ENCODE data around the gene SH3BP4. TPM values are rescaled to one million over a fixed set of nuclear protein-coding genes. Genes with fewer than 3 reads are reported as not detected.

The SH3BP4 gene
- total RNA-seq, 2 donors from 2014 or later: 1.5 to 1.6 TPM

GRCh38 chr2:235003096-235003775 lies 51.4 kb downstream of the SH3BP4 start:
- Mint-ChIP-seq H3K27ac (no peak overlapping the region), H3K4me3 (no peak overlapping the region), H3K36me3 (ENCODE audit: insufficient read depth in 2 of 2) (no peaks in the 10 kb centered on the region), H3K4me1 (ENCODE audit: low read depth) (no peaks in the 10 kb centered on the region), H3K9me3 (no peaks in the 10 kb centered on the region), H3K27me3 (ENCODE audit: low read depth) (no peaks in the 10 kb centered on the region)
- ATAC-seq (replicated peaks in 1 of 2) (no peak), DNase-seq (no peak)

GRCh38 chr2:235004329-235004903 lies 52.6 kb downstream of the SH3BP4 start:
- H3K4me3 Mint-ChIP-seq: no peak overlapping the region
- H3K36me3 Mint-ChIP-seq (ENCODE audit: insufficient read depth in 2 of 2): no peaks in the 10 kb centered on the region
- H3K27me3 Mint-ChIP-seq (ENCODE audit: low read depth): no peaks in the 10 kb centered on the region
- no peak for ATAC-seq (replicated peaks in 1 of 2)
- no peaks in the 10 kb centered on the region for H3K4me1 Mint-ChIP-seq (ENCODE audit: low read depth)
- no peak overlapping the region for H3K27ac Mint-ChIP-seq
- no peaks in the 10 kb centered on the region for H3K9me3 Mint-ChIP-seq
- no peak for DNase-seq

- no peak overlapping the region for H3K4me3 Mint-ChIP-seq
- no peaks in the 10 kb centered on the region for H3K36me3 Mint-ChIP-seq (ENCODE audit: insufficient read depth in 2 of 2)
- no peaks in the 10 kb centered on the region for H3K27me3 Mint-ChIP-seq (ENCODE audit: low read depth)
- H3K27ac Mint-ChIP-seq: no peak overlapping the region
- no peaks in the 10 kb centered on the region for H3K4me1 Mint-ChIP-seq (ENCODE audit: low read depth)
- no peaks in the 10 kb centered on the region for H3K9me3 Mint-ChIP-seq
- DNase-seq: no peak
- ATAC-seq (replicated peaks in 1 of 2): no peak
Measured at GRCh38 chr2:235005023-235005422, 53.2 kb downstream of the SH3BP4 start.

GRCh38 chr2:235005603-235006259 lies 53.9 kb downstream of the SH3BP4 start:
- DNase-seq (no peak), ATAC-seq (replicated peaks in 1 of 2) (no peak)
- no peaks in the 10 kb centered on the region for H3K36me3 Mint-ChIP-seq (ENCODE audit: insufficient read depth in 2 of 2)
- H3K27ac Mint-ChIP-seq: no peak overlapping the region
- no peak overlapping the region for H3K4me3 Mint-ChIP-seq
- no peaks in the 10 kb centered on the region for H3K4me1 Mint-ChIP-seq (ENCODE audit: low read depth)
- no peaks in the 10 kb centered on the region for H3K9me3 Mint-ChIP-seq
- no peaks in the 10 kb centered on the region for H3K27me3 Mint-ChIP-seq (ENCODE audit: low read depth)

- Mint-ChIP-seq H3K36me3 (ENCODE audit: insufficient read depth in 2 of 2) (no peaks in the 10 kb centered on the region), H3K27ac (no peak overlapping the region), H3K27me3 (ENCODE audit: low read depth) (no peaks in the 10 kb centered on the region), H3K4me3 (no peak overlapping the region), H3K4me1 (ENCODE audit: low read depth) (no peaks in the 10 kb centered on the region), H3K9me3 (no peaks in the 10 kb centered on the region)
- DNase-seq (no peak), ATAC-seq (replicated peaks in 1 of 2) (no peak)
Measured at GRCh38 chr2:235006461-235006860, 54.6 kb downstream of the SH3BP4 start.

GRCh38 chr2:235006986-235007385 lies 55.2 kb downstream of the SH3BP4 start:
- no peak for ATAC-seq (replicated peaks in 1 of 2)
- no peaks in the 10 kb centered on the region for H3K27me3 Mint-ChIP-seq (ENCODE audit: low read depth)
- no peak for DNase-seq
- H3K9me3 Mint-ChIP-seq: no peaks in the 10 kb centered on the region
- no peak overlapping the region for H3K4me3 Mint-ChIP-seq
- no peak overlapping the region for H3K27ac Mint-ChIP-seq
- no peaks in the 10 kb centered on the region for H3K4me1 Mint-ChIP-seq (ENCODE audit: low read depth)
- no peaks in the 10 kb centered on the region for H3K36me3 Mint-ChIP-seq (ENCODE audit: insufficient read depth in 2 of 2)

- H3K4me1 Mint-ChIP-seq (ENCODE audit: low read depth): no peaks in the 10 kb centered on the region
- H3K4me3 Mint-ChIP-seq: no peak overlapping the region
- no peaks in the 10 kb centered on the region for H3K36me3 Mint-ChIP-seq (ENCODE audit: insufficient read depth in 2 of 2)
- H3K27ac Mint-ChIP-seq: no peak overlapping the region
- ATAC-seq (replicated peaks in 1 of 2): no peak
- DNase-seq: no peak
- no peaks in the 10 kb centered on the region for H3K27me3 Mint-ChIP-seq (ENCODE audit: low read depth)
- H3K9me3 Mint-ChIP-seq: no peaks in the 10 kb centered on the region
Measured at GRCh38 chr2:235007664-235008457, 56.0 kb downstream of the SH3BP4 start.

- DNase-seq (no peak), ATAC-seq (replicated peaks in 1 of 2) (no peak)
- Mint-ChIP-seq H3K4me3 (no peak overlapping the region), H3K27me3 (ENCODE audit: low read depth) (no peaks in the 10 kb centered on the region), H3K4me1 (ENCODE audit: low read depth) (no peaks in the 10 kb centered on the region), H3K36me3 (ENCODE audit: insufficient read depth in 2 of 2) (no peaks in the 10 kb centered on the region), H3K27ac (no peak overlapping the region), H3K9me3 (no peaks in the 10 kb centered on the region)
Measured at GRCh38 chr2:235008584-235009044, 56.8 kb downstream of the SH3BP4 start.

GRCh38 chr2:235009081-235009480 lies 57.3 kb downstream of the SH3BP4 start:
- Mint-ChIP-seq H3K4me1 (ENCODE audit: low read depth) (no peaks in the 10 kb centered on the region), H3K27ac (no peak overlapping the region)
- no peak for ATAC-seq (replicated peaks in 1 of 2)

GRCh38 chr2:235010117-235010714 lies 58.4 kb downstream of the SH3BP4 start:
- Mint-ChIP-seq H3K4me3 (no peak overlapping the region), H3K4me1 (ENCODE audit: low read depth) (no peaks in the 10 kb centered on the region), H3K27me3 (ENCODE audit: low read depth) (no peaks in the 10 kb centered on the region), H3K36me3 (ENCODE audit: insufficient read depth in 2 of 2) (no peaks in the 10 kb centered on the region), H3K27ac (no peak overlapping the region), H3K9me3 (peaks cover 0 to under 1% of the 10 kb centered on the region in 2 donors)
- no peak for ATAC-seq (replicated peaks in 1 of 2)
- DNase-seq: no peak

More at GRCh38 chr2:235009081-235009480, 57.3 kb downstream of the SH3BP4 start:
- no peaks in the 10 kb centered on the region for H3K36me3 Mint-ChIP-seq (ENCODE audit: insufficient read depth in 2 of 2)
- DNase-seq: no peak
- no peaks in the 10 kb centered on the region for H3K27me3 Mint-ChIP-seq (ENCODE audit: low read depth)
- no peaks in the 10 kb centered on the region for H3K9me3 Mint-ChIP-seq
- no peak overlapping the region for H3K4me3 Mint-ChIP-seq

- Mint-ChIP-seq H3K4me1 (ENCODE audit: low read depth) (no peaks in the 10 kb centered on the region), H3K9me3 (peaks cover 2 to 3% of the 10 kb centered on the region in 2 donors), H3K36me3 (ENCODE audit: insufficient read depth in 2 of 2) (no peaks in the 10 kb centered on the region), H3K4me3 (no peak overlapping the region), H3K27ac (no peak overlapping the region), H3K27me3 (ENCODE audit: low read depth) (no peaks in the 10 kb centered on the region)
- no peak for ATAC-seq (replicated peaks in 1 of 2)
- DNase-seq: no peak
Measured at GRCh38 chr2:235011607-235011928, 59.8 kb downstream of the SH3BP4 start.

- Mint-ChIP-seq H3K4me1 (ENCODE audit: low read depth) (no peaks in the 10 kb centered on the region), H3K27me3 (ENCODE audit: low read depth) (no peaks in the 10 kb centered on the region), H3K4me3 (no peak overlapping the region), H3K27ac (no peak overlapping the region), H3K9me3 (peaks cover 2 to 3% of the 10 kb centered on the region in 2 donors), H3K36me3 (ENCODE audit: insufficient read depth in 2 of 2) (no peaks in the 10 kb centered on the region)
- ATAC-seq (replicated peaks in 1 of 2) (no peak), DNase-seq (no peak)
Measured at GRCh38 chr2:235011929-235012631, 60.3 kb downstream of the SH3BP4 start.
